Ishikawa (cell line): ENCODE data around the gene OSTC.

Experiments
- CEBPB ChIP-seq: IDR thresholded peaks from 2 replicates; pipeline ENCODE4 v1.6.1; 2012
- CREB1 ChIP-seq: IDR thresholded peaks from 2 replicates; pipeline ENCODE4 v1.6.1; 2012; ENCODE audit warnings: low read depth
- EGR1 ChIP-seq: IDR thresholded peaks from 2 replicates; pipeline ENCODE4 v1.6.1; 2012
- EP300 ChIP-seq: IDR thresholded peaks from 2 replicates; pipeline ENCODE4 v1.6.1; 2012; ENCODE audit warnings: borderline replicate concordance
- FOXM1 ChIP-seq: IDR thresholded peaks from 2 replicates; pipeline ENCODE4 v1.6.1; 2012; ENCODE audit warnings: low read depth, borderline replicate concordance
- MAX ChIP-seq: IDR thresholded peaks from 2 replicates; pipeline ENCODE4 v1.6.1; 2012
- NFIC ChIP-seq: IDR thresholded peaks from 2 replicates; pipeline ENCODE4 v1.6.1; 2012
- RAD21 ChIP-seq: IDR thresholded peaks from 2 replicates; pipeline ENCODE4 v1.6.1; 2012; ENCODE audit warnings: low read depth
- REST ChIP-seq: IDR thresholded peaks from 2 replicates; pipeline ENCODE4 v1.6.1; 2012; ENCODE audit warnings: low read depth, mild to moderate bottlenecking
- TAF1 ChIP-seq: IDR thresholded peaks from 2 replicates; pipeline ENCODE4 v1.6.1; 2012; ENCODE audit warnings: low read depth, mild to moderate bottlenecking
- TCF12 ChIP-seq: IDR thresholded peaks from 2 replicates; pipeline ENCODE4 v1.6.1; 2012; ENCODE audit warnings: low read depth
- TEAD4 ChIP-seq: IDR thresholded peaks from 2 replicates; pipeline ENCODE4 v1.6.1; 2012
- USF1 ChIP-seq: IDR thresholded peaks from 2 replicates; pipeline ENCODE4 v1.6.1; 2012
- YY1 ChIP-seq: IDR thresholded peaks from 2 replicates; pipeline ENCODE4 v1.6.1; 2012; ENCODE audit warnings: low read depth
- ZBTB7A ChIP-seq: IDR thresholded peaks from 2 replicates; pipeline ENCODE4 v1.6.1; 2012; ENCODE audit warnings: low read depth

OSTC gene

GRCh38 chr4:108703966-108704365 is 53.6 kb downstream of the OSTC start:
- TF ChIP-seq CREB1 = no peak
- TF ChIP-seq CEBPB = no peak
- no peak for TF ChIP-seq ZBTB7A
- TF ChIP-seq TCF12 = no peak
- no peak for TF ChIP-seq TAF1
- TF ChIP-seq FOXM1 = no peak

GRCh38 chr4:108706289-108706688 is 55.9 kb downstream of the OSTC start:
- TF ChIP-seq MAX (no peak), RAD21 (no peak), EGR1 (no peak), USF1 (no peak), NFIC (no peak), ZBTB7A (no peak), TAF1 (no peak), EP300 (no peak), CEBPB (no peak), TEAD4 (no peak), TCF12 (no peak)

GRCh38 chr4:108709234-108709633 is 58.8 kb downstream of the OSTC start:
- TF ChIP-seq TCF12 (no peak), CEBPB (no peak), REST (no peak), USF1 (no peak), CREB1 (no peak), EGR1 (no peak), TAF1 (no peak), MAX (no peak), TEAD4 (no peak), RAD21 (no peak), ZBTB7A (no peak), YY1 (no peak), EP300 (no peak), FOXM1 (no peak), NFIC (no peak)

GRCh38 chr4:108709722-108710121 is 59.3 kb downstream of the OSTC start:
- TF ChIP-seq FOXM1 (no peak), CEBPB (no peak), ZBTB7A (no peak), YY1 (no peak), REST (no peak), CREB1 (no peak), EP300 (no peak), USF1 (no peak), NFIC (no peak), RAD21 (no peak), TAF1 (no peak), TCF12 (no peak), EGR1 (no peak), MAX (no peak), TEAD4 (no peak)

GRCh38 chr4:108714880-108715279 is 64.5 kb downstream of the OSTC start:
- no peak for TF ChIP-seq TEAD4
- no peak for TF ChIP-seq FOXM1
- TF ChIP-seq MAX = no peak
- TF ChIP-seq CEBPB = no peak
- TF ChIP-seq TCF12 = no peak
- no peak for TF ChIP-seq TAF1
- no peak for TF ChIP-seq EP300
- TF ChIP-seq RAD21 = no peak
- TF ChIP-seq NFIC = no peak
- no peak for TF ChIP-seq USF1
- TF ChIP-seq EGR1 = no peak
